Muscle layer of colon (tissue), 2 donors: ENCODE results near the gene BARHL1.

ENCODE experiments used
- H3K27ac ChIP-seq: one replicate; pipeline ENCODE4 v1.7.0; 2013; ENCODE audit warnings: low read depth, mild to moderate bottlenecking, low read length, moderate library complexity
- H3K27me3 ChIP-seq, 2 donors: one replicate each; pipeline ENCODE4 v1.7.0; 2013; ENCODE audit warnings: low read length in 2 of 2, mild to moderate bottlenecking in 2 of 2; ENCODE audit not compliant: insufficient read depth in 2 of 2, control insufficient read depth in 1 of 2
- H3K36me3 ChIP-seq: one replicate; pipeline ENCODE4 v1.7.0; 2013; ENCODE audit warnings: mild to moderate bottlenecking, low read length; ENCODE audit not compliant: insufficient read depth
- H3K4me1 ChIP-seq: one replicate; pipeline ENCODE4 v1.7.0; 2013; ENCODE audit warnings: mild to moderate bottlenecking, low read length; ENCODE audit not compliant: insufficient read depth
- H3K4me3 ChIP-seq, 2 donors: one replicate each; pipeline ENCODE4 v1.7.0; 2013; ENCODE audit warnings: low read length in 2 of 2, low read depth in 1 of 2, mild to moderate bottlenecking in 1 of 2, moderate library complexity in 1 of 2
- H3K9ac ChIP-seq: one replicate; pipeline ENCODE4 v1.7.0; 2013; ENCODE audit warnings: low read length
- H3K9me3 ChIP-seq: one replicate; pipeline ENCODE4 v1.7.0; 2013; ENCODE audit warnings: mild to moderate bottlenecking, low read length
- donor health status: abdominal sarcoma.
- donor health status: Adenocarcinoma of cecum.

BARHL1 gene

GRCh38 chr9:132588501-132589147, 6.2 kb downstream of the BARHL1 start:
- no peak overlapping the region for H3K27ac ChIP-seq
- no peak overlapping the region for H3K4me3 ChIP-seq
- no peaks in the 10 kb centered on the region for H3K36me3 ChIP-seq
- no peak overlapping the region for H3K9ac ChIP-seq
- peaks cover 44 to 72% of the 10 kb centered on the region in 2 donors for H3K27me3 ChIP-seq
- H3K9me3 ChIP-seq = no peaks in the 10 kb centered on the region
- H3K4me1 ChIP-seq = no peaks in the 10 kb centered on the region

GRCh38 chr9:132589148-132590036, 7.0 kb downstream of the BARHL1 start:
- peaks cover 39 to 66% of the 10 kb centered on the region in 2 donors for H3K27me3 ChIP-seq
- no peaks in the 10 kb centered on the region for H3K4me1 ChIP-seq

GRCh38 chr9:132590037-132590317, 7.6 kb downstream of the BARHL1 start:
- Histone ChIP-seq H3K36me3 (peaks cover 7% of the 10 kb centered on the region), H3K9ac (no peak overlapping the region), H3K4me1 (no peaks in the 10 kb centered on the region), H3K27ac (no peak overlapping the region), H3K27me3 (peaks cover 33 to 60% of the 10 kb centered on the region in 2 donors), H3K4me3 (no peak overlapping the region), H3K9me3 (no peaks in the 10 kb centered on the region)

More at GRCh38 chr9:132589148-132590036, 7.0 kb downstream of the BARHL1 start:
- Histone ChIP-seq H3K4me3 (no peak overlapping the region), H3K36me3 (peaks cover 2% of the 10 kb centered on the region), H3K9ac (no peak overlapping the region), H3K9me3 (no peaks in the 10 kb centered on the region), H3K27ac (no peak overlapping the region)

- Histone ChIP-seq H3K4me1 (no peaks in the 10 kb centered on the region), H3K27ac (no peak overlapping the region), H3K27me3 (peaks cover 28 to 55% of the 10 kb centered on the region in 2 donors), H3K9me3 (no peaks in the 10 kb centered on the region), H3K4me3 (no peak overlapping the region), H3K9ac (no peak overlapping the region), H3K36me3 (peaks cover 7% of the 10 kb centered on the region)
Observed at GRCh38 chr9:132590318-132591182, 8.1 kb downstream of the BARHL1 start.

GRCh38 chr9:132591244-132591643, 8.8 kb downstream of the BARHL1 start:
- no peak overlapping the region for H3K27ac ChIP-seq
- no peaks in the 10 kb centered on the region for H3K9me3 ChIP-seq
- H3K4me1 ChIP-seq = no peaks in the 10 kb centered on the region
- H3K27me3 ChIP-seq = peaks cover 21 to 48% of the 10 kb centered on the region in 2 donors
- no peak overlapping the region for H3K4me3 ChIP-seq
- no peak overlapping the region for H3K9ac ChIP-seq
- peaks cover 7% of the 10 kb centered on the region for H3K36me3 ChIP-seq

- no peak overlapping the region for H3K4me3 ChIP-seq
- H3K27ac ChIP-seq = no peak overlapping the region
- H3K9ac ChIP-seq = no peak overlapping the region
- no peaks in the 10 kb centered on the region for H3K9me3 ChIP-seq
- H3K36me3 ChIP-seq = peaks cover 7% of the 10 kb centered on the region
- H3K27me3 ChIP-seq = peaks cover 15 to 42% of the 10 kb centered on the region in 2 donors
- no peaks in the 10 kb centered on the region for H3K4me1 ChIP-seq
Observed at GRCh38 chr9:132591751-132592314, 9.4 kb downstream of the BARHL1 start.

GRCh38 chr9:132592451-132592850, 10.0 kb downstream of the BARHL1 start:
- H3K4me1 ChIP-seq = no peaks in the 10 kb centered on the region
- no peaks in the 10 kb centered on the region for H3K9me3 ChIP-seq
- H3K9ac ChIP-seq = no peak overlapping the region
- H3K36me3 ChIP-seq = peaks cover 7% of the 10 kb centered on the region
- no peak overlapping the region for H3K27ac ChIP-seq
- H3K4me3 ChIP-seq = no peak overlapping the region
- peaks cover 13 to 36% of the 10 kb centered on the region in 2 donors for H3K27me3 ChIP-seq

- H3K4me3 ChIP-seq = no peak overlapping the region
- H3K9ac ChIP-seq = no peak overlapping the region
- no peak overlapping the region for H3K27ac ChIP-seq
- peaks cover 7% of the 10 kb centered on the region for H3K36me3 ChIP-seq
- no peaks in the 10 kb centered on the region for H3K9me3 ChIP-seq
- no peaks in the 10 kb centered on the region for H3K4me1 ChIP-seq
- H3K27me3 ChIP-seq = peaks cover 9 to 16% of the 10 kb centered on the region in 2 donors
Observed at GRCh38 chr9:132594412-132594811, 12.0 kb downstream of the BARHL1 start.

- H3K4me3 ChIP-seq = no peak overlapping the region
- H3K27ac ChIP-seq = no peak overlapping the region
- H3K4me1 ChIP-seq = no peaks in the 10 kb centered on the region
- no peaks in the 10 kb centered on the region for H3K9me3 ChIP-seq
- peaks cover 9% of the 10 kb centered on the region in 2 donors for H3K27me3 ChIP-seq
- peaks cover 14% of the 10 kb centered on the region for H3K36me3 ChIP-seq
- no peak overlapping the region for H3K9ac ChIP-seq
Observed at GRCh38 chr9:132595319-132595718, 12.9 kb downstream of the BARHL1 start.

- Histone ChIP-seq H3K36me3 (peaks cover 22% of the 10 kb centered on the region), H3K4me1 (no peaks in the 10 kb centered on the region), H3K4me3 (no peak overlapping the region), H3K27me3 (peaks cover 0 to 2% of the 10 kb centered on the region in 2 donors), H3K9me3 (no peaks in the 10 kb centered on the region), H3K9ac (no peak overlapping the region), H3K27ac (no peak overlapping the region)
Observed at GRCh38 chr9:132596200-132596599, 13.8 kb downstream of the BARHL1 start.
